Mucosa of rectum (tissue), 2 donors: Measurements from ENCODE around the gene KIF26B.

ENCODE experiments used
- H3K27ac ChIP-seq, 2 donors: one replicate each; pipeline ENCODE4 v1.7.0; 2013; ENCODE audit warnings: inconsistent platforms in 2 of 2, low read depth in 2 of 2, low read length in 2 of 2
- H3K27me3 ChIP-seq, 2 donors: one replicate each; pipeline ENCODE4 v1.7.0; 2013; ENCODE audit warnings: low read length in 2 of 2; ENCODE audit not compliant: control insufficient read depth in 2 of 2, insufficient read depth in 2 of 2
- H3K36me3 ChIP-seq, 2 donors: one replicate each; pipeline ENCODE4 v1.7.0; 2013; ENCODE audit warnings: low read length in 2 of 2; ENCODE audit not compliant: control insufficient read depth in 2 of 2, insufficient read depth in 2 of 2
- H3K4me1 ChIP-seq, 2 donors: one replicate each; pipeline ENCODE4 v1.7.0; 2013; ENCODE audit warnings: low read length in 2 of 2, mild to moderate bottlenecking in 1 of 2; ENCODE audit not compliant: control insufficient read depth in 2 of 2, insufficient read depth in 2 of 2
- H3K4me3 ChIP-seq, 2 donors: one replicate each; pipeline ENCODE4 v1.7.0; 2013; ENCODE audit warnings: low read length in 2 of 2
- H3K9ac ChIP-seq, 2 donors: one replicate each; pipeline ENCODE4 v1.7.0; 2013; ENCODE audit warnings: low read length in 2 of 2, low read depth in 1 of 2, mild to moderate bottlenecking in 1 of 2
- H3K9me3 ChIP-seq, 2 donors: one replicate each; pipeline ENCODE4 v1.7.0; 2013; ENCODE audit warnings: low read length in 2 of 2; ENCODE audit not compliant: control insufficient read depth in 2 of 2
- donor health status: healthy.
- donor health status: Normal muscosa, but diverticular disease.

Gene KIF26B

GRCh38 chr1:245154429-245155271 lies at the start of gene KIF26B:
Gene KIF26B (plus strand): TSS chr1:245154985. CDS start chr1:245155425, 440 bp downstream.
- H3K27ac ChIP-seq: no peak within 1 kb of the TSS
- peak within 1 kb of the TSS in 1 of 2 donors; percentile 29 for H3K9ac ChIP-seq
- H3K9me3 ChIP-seq: no peaks in the 10 kb centered on the region
- H3K36me3 ChIP-seq: no peaks in the 10 kb centered on the region
- H3K4me1 ChIP-seq: peaks cover 27 to 30% of the 10 kb centered on the region in 2 donors
- H3K27me3 ChIP-seq: peaks cover 44 to 73% of the 10 kb centered on the region in 2 donors
- H3K4me3 ChIP-seq: peak within 1 kb of the TSS; percentile 45 to 62

GRCh38 chr1:245105042-245105441 lies 49.7 kb upstream of the KIF26B start:
- Histone ChIP-seq H3K4me3 (no peak overlapping the region), H3K9ac (no peak overlapping the region), H3K27ac (no peak overlapping the region), H3K36me3 (no peaks in the 10 kb centered on the region), H3K9me3 (no peaks in the 10 kb centered on the region), H3K4me1 (no peaks in the 10 kb centered on the region), H3K27me3 (no peaks in the 10 kb centered on the region)

- Histone ChIP-seq H3K36me3 (no peaks in the 10 kb centered on the region), H3K27me3 (no peaks in the 10 kb centered on the region), H3K9ac (no peak overlapping the region)
Measured at GRCh38 chr1:245105815-245106410, 48.9 kb upstream of the KIF26B start.

GRCh38 chr1:245107776-245108114 lies 47.0 kb upstream of the KIF26B start:
- no peak overlapping the region for H3K4me3 ChIP-seq
- no peak overlapping the region for H3K9ac ChIP-seq
- no peaks in the 10 kb centered on the region for H3K27me3 ChIP-seq
- H3K9me3 ChIP-seq: no peaks in the 10 kb centered on the region
- H3K4me1 ChIP-seq: no peaks in the 10 kb centered on the region
- no peak overlapping the region for H3K27ac ChIP-seq
- H3K36me3 ChIP-seq: no peaks in the 10 kb centered on the region

More at GRCh38 chr1:245105815-245106410, 48.9 kb upstream of the KIF26B start:
- H3K9me3 ChIP-seq: no peaks in the 10 kb centered on the region
- H3K27ac ChIP-seq: no peak overlapping the region
- no peak overlapping the region for H3K4me3 ChIP-seq
- H3K4me1 ChIP-seq: no peaks in the 10 kb centered on the region

- Histone ChIP-seq H3K4me1 (no peaks in the 10 kb centered on the region), H3K9me3 (no peaks in the 10 kb centered on the region), H3K27me3 (no peaks in the 10 kb centered on the region), H3K9ac (no peak overlapping the region), H3K4me3 (no peak overlapping the region), H3K36me3 (no peaks in the 10 kb centered on the region), H3K27ac (no peak overlapping the region)
Measured at GRCh38 chr1:245108246-245108645, 46.5 kb upstream of the KIF26B start.

- H3K27me3 ChIP-seq: no peaks in the 10 kb centered on the region
- no peak overlapping the region for H3K27ac ChIP-seq
- no peak overlapping the region for H3K4me3 ChIP-seq
- no peaks in the 10 kb centered on the region for H3K9me3 ChIP-seq
- no peaks in the 10 kb centered on the region for H3K36me3 ChIP-seq
- no peaks in the 10 kb centered on the region for H3K4me1 ChIP-seq
- no peak overlapping the region for H3K9ac ChIP-seq
Measured at GRCh38 chr1:245108909-245109308, 45.9 kb upstream of the KIF26B start.

- no peak overlapping the region for H3K27ac ChIP-seq
- no peak overlapping the region for H3K9ac ChIP-seq
- H3K27me3 ChIP-seq: no peaks in the 10 kb centered on the region
- H3K4me1 ChIP-seq: no peaks in the 10 kb centered on the region
- H3K4me3 ChIP-seq: no peak overlapping the region
- H3K9me3 ChIP-seq: no peaks in the 10 kb centered on the region
- no peaks in the 10 kb centered on the region for H3K36me3 ChIP-seq
Measured at GRCh38 chr1:245110406-245110805, 44.4 kb upstream of the KIF26B start.

GRCh38 chr1:245111073-245111472 lies 43.7 kb upstream of the KIF26B start:
- no peaks in the 10 kb centered on the region for H3K9me3 ChIP-seq
- H3K36me3 ChIP-seq: no peaks in the 10 kb centered on the region
- H3K4me1 ChIP-seq: no peaks in the 10 kb centered on the region
- no peak overlapping the region for H3K27ac ChIP-seq
- H3K4me3 ChIP-seq: no peak overlapping the region
- no peaks in the 10 kb centered on the region for H3K27me3 ChIP-seq
- no peak overlapping the region for H3K9ac ChIP-seq

GRCh38 chr1:245113649-245114048 lies 41.1 kb upstream of the KIF26B start:
- Histone ChIP-seq H3K9me3 (no peaks in the 10 kb centered on the region), H3K27ac (no peak overlapping the region), H3K4me1 (no peaks in the 10 kb centered on the region), H3K9ac (no peak overlapping the region), H3K36me3 (no peaks in the 10 kb centered on the region), H3K27me3 (no peaks in the 10 kb centered on the region), H3K4me3 (no peak overlapping the region)

GRCh38 chr1:245116131-245116530 lies 38.7 kb upstream of the KIF26B start:
- Histone ChIP-seq H3K4me1 (no peaks in the 10 kb centered on the region), H3K9ac (no peak overlapping the region), H3K36me3 (no peaks in the 10 kb centered on the region), H3K27me3 (no peaks in the 10 kb centered on the region), H3K4me3 (no peak overlapping the region), H3K27ac (no peak overlapping the region), H3K9me3 (no peaks in the 10 kb centered on the region)
